IMR-90 (cell line): ENCODE results near the gene ZSCAN4.

Source experiments
- FOS ChIP-seq: fragments of 150-350 bp; IDR thresholded peaks from 2 replicates; pipeline ENCODE4 v1.6.1; 2016; ENCODE audit warnings: low read depth, low read length
- MAFK ChIP-seq: IDR thresholded peaks from 2 replicates; pipeline ENCODE4 v1.6.1; 2012; ENCODE audit warnings: low read depth, low read length, improper control_type of control experiment
- MXI1 ChIP-seq: IDR thresholded peaks from 2 replicates; pipeline ENCODE4 v1.6.1; 2012; ENCODE audit warnings: low read depth, mild to moderate bottlenecking, low read length, moderate library complexity, borderline replicate concordance
- POLR2A ChIP-seq: IDR thresholded peaks from 2 replicates; pipeline ENCODE4 v1.6.1; 2012; ENCODE audit warnings: mild to moderate bottlenecking, low read depth, low read length
- RAD21 ChIP-seq: IDR thresholded peaks from 2 replicates; pipeline ENCODE4 v1.6.1; 2012; ENCODE audit warnings: low read length, improper control_type of control experiment
- RCOR1 ChIP-seq: IDR thresholded peaks from 2 replicates; pipeline ENCODE4 v1.6.1; 2012; ENCODE audit warnings: mild to moderate bottlenecking, low read length, improper control_type of control experiment; ENCODE audit not compliant: insufficient replicate concordance
- RFX5 ChIP-seq: IDR thresholded peaks from 2 replicates; pipeline ENCODE4 v1.8.0; 2012; ENCODE audit warnings: low read depth, mild to moderate bottlenecking, low read length, moderate library complexity
- TF ChIP-seq, protein P1 (sequence below): conservative IDR thresholded peaks from 2 replicates; pipeline ENCODE4 v1.5.1; 2012; ENCODE audit warnings: mild to moderate bottlenecking, low read depth, low read length, improper control_type of control experiment
- TF ChIP-seq, protein P2 (sequence below): fragments of 150-350 bp; IDR thresholded peaks from 2 replicates; pipeline ENCODE4 v1.6.1; 2017; ENCODE audit warnings: mild to moderate bottlenecking, antibody characterized with exemption, low read length, low read depth

DNA sequence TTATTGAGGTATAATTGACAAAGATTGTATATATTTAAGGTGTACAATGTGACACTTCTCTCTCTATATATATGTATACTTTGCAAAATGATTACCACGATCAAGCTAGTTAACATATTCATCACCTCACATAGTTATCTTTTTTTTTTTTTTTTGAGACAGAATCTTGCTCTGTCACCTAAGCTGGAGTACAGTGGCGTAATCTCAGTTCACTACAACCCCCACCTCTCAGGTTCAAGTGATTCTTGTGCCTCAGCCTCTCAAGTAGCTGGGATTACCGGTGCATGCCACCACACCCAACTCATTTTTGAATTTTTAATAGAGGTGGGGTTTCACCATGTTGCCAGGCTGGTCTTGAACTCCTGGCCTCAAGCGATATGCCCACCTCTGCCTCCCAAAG is 3.7 kb downstream of the ZSCAN4 start:
- TF ChIP-seq, protein P1, sequence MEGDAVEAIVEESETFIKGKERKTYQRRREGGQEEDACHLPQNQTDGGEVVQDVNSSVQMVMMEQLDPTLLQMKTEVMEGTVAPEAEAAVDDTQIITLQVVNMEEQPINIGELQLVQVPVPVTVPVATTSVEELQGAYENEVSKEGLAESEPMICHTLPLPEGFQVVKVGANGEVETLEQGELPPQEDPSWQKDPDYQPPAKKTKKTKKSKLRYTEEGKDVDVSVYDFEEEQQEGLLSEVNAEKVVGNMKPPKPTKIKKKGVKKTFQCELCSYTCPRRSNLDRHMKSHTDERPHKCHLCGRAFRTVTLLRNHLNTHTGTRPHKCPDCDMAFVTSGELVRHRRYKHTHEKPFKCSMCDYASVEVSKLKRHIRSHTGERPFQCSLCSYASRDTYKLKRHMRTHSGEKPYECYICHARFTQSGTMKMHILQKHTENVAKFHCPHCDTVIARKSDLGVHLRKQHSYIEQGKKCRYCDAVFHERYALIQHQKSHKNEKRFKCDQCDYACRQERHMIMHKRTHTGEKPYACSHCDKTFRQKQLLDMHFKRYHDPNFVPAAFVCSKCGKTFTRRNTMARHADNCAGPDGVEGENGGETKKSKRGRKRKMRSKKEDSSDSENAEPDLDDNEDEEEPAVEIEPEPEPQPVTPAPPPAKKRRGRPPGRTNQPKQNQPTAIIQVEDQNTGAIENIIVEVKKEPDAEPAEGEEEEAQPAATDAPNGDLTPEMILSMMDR: no peak
- no peak for TF ChIP-seq RCOR1
- TF ChIP-seq MAFK: no peak
- TF ChIP-seq POLR2A: no peak
- TF ChIP-seq FOS: no peak
- TF ChIP-seq RFX5: no peak
- TF ChIP-seq MXI1: no peak
- TF ChIP-seq, protein P2, sequence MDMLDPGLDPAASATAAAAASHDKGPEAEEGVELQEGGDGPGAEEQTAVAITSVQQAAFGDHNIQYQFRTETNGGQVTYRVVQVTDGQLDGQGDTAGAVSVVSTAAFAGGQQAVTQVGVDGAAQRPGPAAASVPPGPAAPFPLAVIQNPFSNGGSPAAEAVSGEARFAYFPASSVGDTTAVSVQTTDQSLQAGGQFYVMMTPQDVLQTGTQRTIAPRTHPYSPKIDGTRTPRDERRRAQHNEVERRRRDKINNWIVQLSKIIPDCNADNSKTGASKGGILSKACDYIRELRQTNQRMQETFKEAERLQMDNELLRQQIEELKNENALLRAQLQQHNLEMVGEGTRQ: no peak
- TF ChIP-seq RAD21: no peak
